Activated CD4-positive, alpha-beta T cell treated with anti-CD3 and anti-CD28 coated beads, Interleukin-2, amount 10 ng/mL, durations not matched to agents 7 days and 5 days (primary cell): ENCODE results near the gene SFTA2. TPM values are rescaled to one million over a fixed set of nuclear protein-coding genes. Genes with fewer than 3 reads are reported as not detected.
"Not testable (repeated sequence)": the region's sequence is repeated elsewhere in the genome, so short reads cannot be mapped to it uniquely, and the experiment has no call there.

Experiments used
- CTCF ChIA-PET: fragments of 350-600 bp; sonication (Branson Sonifier 250); formaldehyde crosslinking; loops from one replicate; lab custom pipeline; 2021; ENCODE audit warnings: antibody characterized with exemption; lab: Charles Lee
- POLR2A ChIA-PET: fragments of 350-600 bp; sonication (Branson Sonifier 250); formaldehyde crosslinking; loops from one replicate; lab custom pipeline; 2021; ENCODE audit warnings: antibody characterized with exemption; lab: Charles Lee
- DNase-seq: peaks from one replicate; pipeline ENCODE4 v3.0.0-alpha.2; 2020
- H3K27ac Mint-ChIP-seq: one replicate; pipeline ENCODE4 v1.8.0; 2021; ENCODE audit warnings: mild to moderate bottlenecking, moderate library complexity, mixed read lengths
- H3K27me3 Mint-ChIP-seq: one replicate; pipeline ENCODE4 v1.8.0; 2021; ENCODE audit warnings: mixed read lengths
- H3K36me3 Mint-ChIP-seq: one replicate; pipeline ENCODE4 v1.8.0; 2021; ENCODE audit warnings: low read depth, mixed read lengths
- H3K4me1 Mint-ChIP-seq: one replicate; pipeline ENCODE4 v1.8.0; 2021; ENCODE audit warnings: mixed read lengths
- H3K4me3 Mint-ChIP-seq: one replicate; pipeline ENCODE4 v1.8.0; 2021; ENCODE audit warnings: mild to moderate bottlenecking, moderate library complexity, mixed read lengths
- H3K9me3 Mint-ChIP-seq: one replicate; pipeline ENCODE4 v1.8.0; 2021; ENCODE audit warnings: mixed read lengths
- total RNA-seq, 2 experiments: library from RNA; stranded (reverse); gene quantifications; one replicate each; pipeline ENCODE4 v1.2.3, GENCODE V29; 2021

SFTA2 gene
- total RNA-seq, result not detected

DNA sequence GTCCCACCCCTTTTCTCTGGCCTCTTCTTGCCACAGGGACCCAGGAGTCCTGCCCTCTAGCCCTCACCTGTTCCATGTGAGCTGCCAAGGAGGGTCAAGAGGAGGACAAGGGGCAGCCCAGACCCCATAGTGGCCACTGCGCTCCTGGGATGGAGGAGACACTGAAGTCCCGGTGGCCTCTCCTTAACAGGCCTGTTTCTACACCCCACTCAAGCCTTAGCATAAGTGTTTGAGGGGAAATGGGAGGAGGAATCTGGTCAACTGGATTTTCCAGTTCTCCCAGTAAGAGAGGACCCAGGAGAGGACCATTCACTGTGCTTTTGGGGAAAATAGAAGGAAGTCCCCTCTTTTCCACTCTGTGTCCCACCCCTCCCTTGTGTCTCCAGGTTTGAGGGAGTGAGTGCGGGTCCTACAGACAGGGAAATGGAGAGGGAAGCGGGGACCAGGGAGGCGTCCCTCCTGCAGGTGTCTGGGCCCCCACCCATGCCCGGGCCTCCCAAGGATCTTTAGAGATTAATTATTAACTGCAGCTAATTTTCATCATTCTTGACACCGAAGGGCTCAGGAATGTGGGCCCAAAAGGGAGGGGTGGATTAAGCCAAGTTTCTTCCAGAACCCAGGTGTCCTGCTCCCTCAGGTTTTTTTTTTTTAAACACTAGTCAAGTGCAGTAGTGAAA is at the start of gene SFTA2:
TSS of gene SFTA2 (minus strand) at position 202 of the 677 bp plus-strand sequence. CDS start at position 128, 74 bp downstream.
- Mint-ChIP-seq H3K4me3 (no peak within 1 kb of the TSS), H3K9me3 (peaks cover 3% of the 10 kb centered on the region), H3K36me3 (peaks cover 10% of the 10 kb centered on the region), H3K4me1 (no peaks in the 10 kb centered on the region), H3K27me3 (peaks cover 8% of the 10 kb centered on the region), H3K27ac (no peak within 1 kb of the TSS)
- DNase-seq, result no peak
- ChIA-PET CTCF (interaction anchor here (0.9 to 1.1 kb wide), 2 partner anchors 8 to 13 kb away, joined by 3 read pairs; partner anchors contain the start of gene MUCL3), POLR2A (no interaction called here)

DNA sequence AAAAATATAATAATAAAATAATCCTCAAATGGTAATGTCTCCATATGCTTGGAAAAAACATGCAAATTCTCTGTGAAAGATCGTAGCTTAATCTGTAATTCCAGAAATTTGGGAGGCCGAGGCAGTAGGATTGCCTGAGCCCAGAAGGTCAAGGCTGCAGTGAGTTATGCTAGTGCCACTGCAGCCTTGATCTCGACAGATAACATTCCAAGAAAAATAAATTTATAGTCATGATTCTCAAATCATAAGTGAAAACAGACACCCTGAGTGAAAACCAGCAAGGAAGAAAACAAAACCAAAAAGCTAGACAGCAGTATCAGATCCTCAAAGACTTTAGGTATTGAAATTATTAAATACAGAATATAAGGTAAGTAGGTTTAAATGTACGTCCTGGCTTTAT is 47.7 kb upstream of the SFTA2 start:
- ChIA-PET POLR2A (no interaction called here), CTCF (interaction anchor here (1.0 kb wide), 1 partner anchor 9 kb away, joined by 3 read pairs; no protein-coding TSS in a partner anchor)
- Mint-ChIP-seq H3K4me3 (no peak overlapping the region), H3K9me3 (no peaks in the 10 kb centered on the region), H3K27ac (no peak overlapping the region), H3K36me3 (no peaks in the 10 kb centered on the region), H3K27me3 (peaks cover 30% of the 10 kb centered on the region), H3K4me1 (no peaks in the 10 kb centered on the region)
- DNase-seq, result no peak

DNA sequence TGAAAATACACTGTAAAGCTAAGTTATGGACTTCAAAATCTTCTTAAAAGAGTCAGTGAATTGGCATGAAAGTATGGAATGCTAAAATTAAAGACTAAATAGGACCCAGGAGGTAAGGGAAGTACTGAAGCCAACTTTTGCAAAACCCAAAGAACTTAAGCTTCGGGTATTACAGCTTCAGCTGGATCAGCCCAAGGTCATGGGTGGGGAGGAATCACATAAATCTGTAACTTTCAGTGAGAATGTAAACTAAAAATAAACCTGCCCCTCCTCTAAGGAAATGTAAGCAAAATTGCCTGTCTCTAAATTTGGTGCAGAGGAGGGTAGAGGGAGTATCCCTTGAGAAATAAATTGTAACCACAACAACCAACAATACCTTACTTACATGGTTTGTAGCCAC is 47.2 kb upstream of the SFTA2 start:
- Mint-ChIP-seq H3K4me3 (no peak overlapping the region), H3K27ac (no peak overlapping the region), H3K4me1 (no peaks in the 10 kb centered on the region), H3K36me3 (no peaks in the 10 kb centered on the region), H3K9me3 (no peaks in the 10 kb centered on the region), H3K27me3 (peaks cover 30% of the 10 kb centered on the region)
- ChIA-PET CTCF (interaction anchor here (1.0 to 1.2 kb wide), 2 partner anchors 10 to 100 kb away, joined by 3 read pairs; no protein-coding TSS in a partner anchor), POLR2A (no interaction called here)
- DNase-seq, result no peak

DNA sequence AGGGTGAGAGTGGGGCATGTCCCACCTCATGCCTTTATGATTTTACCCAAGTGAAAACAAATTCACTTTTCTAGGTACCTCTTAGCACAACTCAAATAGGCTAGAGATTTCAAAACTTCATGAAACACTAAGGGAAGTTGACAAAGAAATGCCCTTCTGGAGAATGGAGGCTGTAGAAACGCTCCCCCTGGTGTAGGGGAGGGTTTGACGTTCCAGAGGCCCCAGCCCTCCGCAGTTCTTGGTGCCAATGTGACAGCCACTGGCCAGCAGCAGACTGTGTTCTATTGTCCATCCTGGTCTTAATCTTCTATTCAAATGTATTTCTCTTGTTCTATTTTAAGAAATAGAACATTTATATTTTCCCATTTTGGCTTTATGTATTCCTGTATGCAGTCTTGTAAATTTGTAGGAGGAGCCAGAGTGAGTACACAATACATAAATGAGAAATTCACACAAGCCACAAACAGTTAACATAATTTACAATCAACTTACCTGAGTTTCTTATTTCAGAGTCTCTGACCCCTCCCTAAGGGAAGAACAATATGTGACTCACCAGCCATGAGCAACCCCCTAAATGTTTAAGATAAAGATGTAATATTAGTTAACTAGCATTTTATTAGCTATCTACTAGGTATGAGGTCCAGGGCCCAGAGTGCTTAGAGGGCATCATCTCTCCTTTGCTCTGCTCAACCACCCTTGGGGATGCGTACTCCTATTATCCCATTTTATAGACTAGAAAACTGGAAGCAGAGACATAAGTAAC is 42.7 kb upstream of the SFTA2 start:
- POLR2A ChIA-PET, result no interaction called here
- Mint-ChIP-seq H3K9me3 (no peaks in the 10 kb centered on the region), H3K4me1 (no peaks in the 10 kb centered on the region), H3K27ac (no peak overlapping the region), H3K27me3 (peaks cover 19% of the 10 kb centered on the region), H3K36me3 (no peaks in the 10 kb centered on the region), H3K4me3 (no peak overlapping the region)
- no peak for DNase-seq
- CTCF ChIA-PET, result interaction anchor here (0.6 kb wide), 1 partner anchor 524 kb away, joined by 3 read pairs; no protein-coding TSS in a partner anchor

DNA sequence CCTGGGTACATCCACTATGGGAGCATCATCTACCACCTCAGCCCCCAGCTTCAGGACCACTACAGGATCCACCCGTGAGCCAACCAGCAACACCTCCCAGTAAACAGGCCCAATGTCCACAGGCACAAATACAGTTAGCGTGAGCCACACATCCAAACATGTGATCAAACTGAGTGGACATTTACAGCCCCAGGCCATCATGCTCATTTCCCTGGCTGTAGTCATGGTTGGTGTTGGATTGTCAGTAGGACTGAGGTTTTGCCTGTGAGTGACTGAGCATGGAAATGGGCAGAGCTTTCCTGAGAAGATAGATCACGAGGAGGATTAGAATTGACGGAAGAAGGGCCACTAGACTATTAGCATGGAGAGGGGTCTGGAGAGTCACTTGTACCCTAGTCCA is 40.8 kb upstream of the SFTA2 start:
- H3K9me3 Mint-ChIP-seq, result no peaks in the 10 kb centered on the region
- POLR2A ChIA-PET, result no interaction called here
- CTCF ChIA-PET, result interaction anchor here (0.8 to 1.5 kb wide), 3 partner anchors 9 to 14 kb away, joined by 3 read pairs; no protein-coding TSS in a partner anchor
- no peak for DNase-seq
- H3K27ac Mint-ChIP-seq, result no peak overlapping the region
- no peaks in the 10 kb centered on the region for H3K36me3 Mint-ChIP-seq
- H3K4me3 Mint-ChIP-seq, result no peak overlapping the region
- H3K27me3 Mint-ChIP-seq, result peaks cover 8% of the 10 kb centered on the region
- H3K4me1 Mint-ChIP-seq, result no peaks in the 10 kb centered on the region

DNA sequence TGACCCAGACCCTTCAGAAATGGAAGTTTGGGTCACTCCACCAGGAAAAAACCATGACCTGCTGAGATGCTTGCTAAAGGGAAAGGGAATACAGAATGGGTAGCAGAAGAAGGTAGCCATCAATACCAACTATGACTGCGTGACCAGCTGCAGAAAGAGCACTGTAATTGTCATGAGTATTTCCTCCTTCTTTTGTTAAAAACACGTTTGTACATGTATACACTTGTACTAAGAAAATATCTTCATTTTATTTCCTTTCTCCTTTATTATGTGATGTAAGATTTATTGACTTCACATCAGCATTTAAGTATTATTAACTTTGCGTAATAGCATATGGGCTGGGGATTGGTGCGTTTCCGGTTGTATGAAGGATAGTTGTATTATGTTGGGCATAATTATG is 39.0 kb upstream of the SFTA2 start:
- H3K9me3 Mint-ChIP-seq, result no peaks in the 10 kb centered on the region
- POLR2A ChIA-PET, result no interaction called here
- H3K27ac Mint-ChIP-seq, result no peak overlapping the region
- CTCF ChIA-PET, result no interaction called here
- H3K27me3 Mint-ChIP-seq, result peaks cover 10% of the 10 kb centered on the region
- no peak overlapping the region for H3K4me3 Mint-ChIP-seq
- no peaks in the 10 kb centered on the region for H3K4me1 Mint-ChIP-seq
- DNase-seq, result no peak
- H3K36me3 Mint-ChIP-seq, result no peaks in the 10 kb centered on the region

DNA sequence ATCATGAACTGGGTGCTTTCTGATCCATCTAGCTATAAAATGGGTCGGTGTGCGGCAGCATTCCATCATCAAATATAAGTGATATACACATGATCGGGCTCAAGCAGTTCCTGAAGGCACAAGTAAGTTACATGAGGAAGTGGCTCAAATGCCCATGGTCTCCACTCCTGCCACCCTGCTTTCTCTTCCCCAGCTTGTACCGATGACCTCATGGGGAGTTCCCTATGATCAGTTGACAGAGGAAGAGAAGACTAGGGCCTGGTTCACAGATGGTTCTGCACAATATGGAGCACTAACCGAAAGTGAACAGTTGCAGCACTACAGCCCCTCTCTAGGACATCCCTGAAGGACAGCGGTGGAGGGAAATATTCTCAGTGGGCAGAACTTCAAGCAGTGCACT is 37.2 kb upstream of the SFTA2 start:
- H3K27ac Mint-ChIP-seq, result not testable (repeated sequence)

DNA sequence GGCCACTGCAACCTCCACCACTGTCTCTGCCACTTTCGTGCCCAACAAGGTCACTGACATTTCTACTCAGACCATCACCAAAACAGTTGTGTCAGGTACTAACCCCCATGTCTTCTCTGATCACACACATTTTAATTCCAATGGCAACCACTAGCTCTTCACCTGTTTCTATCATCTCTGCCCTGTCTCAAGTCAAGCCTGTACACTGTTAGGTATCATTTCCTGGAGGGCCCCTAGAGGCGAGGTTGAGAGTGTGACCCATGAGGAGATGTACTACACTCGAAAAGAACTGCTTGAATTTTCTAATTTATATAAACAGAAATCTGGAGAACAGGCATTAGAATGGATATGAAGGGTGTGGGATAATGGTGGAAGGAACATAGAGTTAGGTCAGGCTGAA is 34.2 kb upstream of the SFTA2 start:
- POLR2A ChIA-PET, result no interaction called here
- no peak overlapping the region for H3K27ac Mint-ChIP-seq

More for the DNA sequence above, 37.2 kb upstream of the SFTA2 start:
- Mint-ChIP-seq H3K4me1 (peaks cover 12% of the 10 kb centered on the region), H3K27me3 (peaks cover 16% of the 10 kb centered on the region)
- H3K36me3 Mint-ChIP-seq, H3K4me3 Mint-ChIP-seq, POLR2A ChIA-PET, H3K9me3 Mint-ChIP-seq, DNase-seq: not testable (repeated sequence)
- CTCF ChIA-PET, result interaction anchor here (0.6 to 0.8 kb wide), 2 partner anchors 38 to 46 kb away, joined by 3 read pairs; no protein-coding TSS in a partner anchor

DNA sequence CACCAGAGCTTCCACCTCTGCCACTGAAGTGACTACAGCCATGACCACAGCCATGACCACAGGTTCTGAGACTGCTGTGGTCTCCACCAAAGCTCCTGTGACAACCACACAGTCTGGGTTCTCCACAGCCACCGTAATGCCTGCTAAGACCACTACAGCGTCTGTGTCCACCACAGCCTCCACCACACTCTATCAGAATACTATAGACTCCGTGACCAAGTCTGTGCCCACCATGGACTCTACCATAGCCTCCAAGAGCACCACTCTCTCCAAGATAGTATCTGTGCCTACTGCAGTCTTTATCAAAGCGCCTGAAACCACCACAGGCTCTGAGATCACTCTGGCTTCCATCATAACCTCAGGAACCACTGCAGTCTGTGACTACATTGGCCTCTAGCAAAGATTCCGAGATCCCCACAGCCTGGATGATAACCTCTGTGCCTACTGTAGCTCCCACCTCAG is 33.2 kb upstream of the SFTA2 start:
- POLR2A ChIA-PET, result no interaction called here
- Mint-ChIP-seq H3K36me3 (no peaks in the 10 kb centered on the region), H3K9me3 (no peaks in the 10 kb centered on the region), H3K27me3 (peaks cover 26% of the 10 kb centered on the region), H3K27ac (no peak overlapping the region), H3K4me3 (no peak overlapping the region), H3K4me1 (peaks cover 21% of the 10 kb centered on the region)
- DNase-seq, result no peak
- CTCF ChIA-PET, result interaction anchor here (0.7 to 1.4 kb wide), 3 partner anchors 10 to 103 kb away, joined by 3 to 5 read pairs (median 3); no protein-coding TSS in a partner anchor

More for the DNA sequence above, 34.2 kb upstream of the SFTA2 start:
- DNase-seq, result no peak
- H3K27me3 Mint-ChIP-seq, result peaks cover 22% of the 10 kb centered on the region
- no peaks in the 10 kb centered on the region for H3K36me3 Mint-ChIP-seq
- H3K9me3 Mint-ChIP-seq, result no peaks in the 10 kb centered on the region
- H3K4me3 Mint-ChIP-seq, result no peak overlapping the region
- CTCF ChIA-PET, result interaction anchor here (0.6 kb wide), 1 partner anchor 321 kb away, joined by 3 read pairs; no protein-coding TSS in a partner anchor
- peaks cover 21% of the 10 kb centered on the region for H3K4me1 Mint-ChIP-seq

DNA sequence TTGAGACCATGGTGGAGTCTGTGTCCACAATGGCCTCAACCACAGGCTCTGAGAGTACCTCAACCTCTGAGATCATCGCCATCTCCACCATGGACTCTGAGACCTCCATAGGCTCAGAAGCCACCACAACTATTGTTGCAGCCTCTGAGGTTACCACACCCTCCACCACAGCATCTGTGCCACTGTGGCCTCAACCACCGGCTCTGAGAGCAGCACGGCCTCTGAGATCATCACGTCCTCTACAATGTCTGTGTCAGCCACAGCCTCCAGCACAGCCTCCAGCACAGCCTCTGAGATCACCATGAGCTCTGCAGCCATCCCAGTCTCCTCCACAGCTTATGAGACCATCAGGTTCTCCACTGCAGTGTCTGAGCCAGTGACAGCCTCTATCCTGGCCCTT is 32.1 kb upstream of the SFTA2 start:
- no peak overlapping the region for H3K4me3 Mint-ChIP-seq
- POLR2A ChIA-PET, result interaction anchor here (0.5 kb wide), 1 partner anchor 98 kb away, joined by 3 read pairs; no protein-coding TSS in a partner anchor
- DNase-seq, result peak; percentile 41
- H3K4me1 Mint-ChIP-seq, result peaks cover 21% of the 10 kb centered on the region
- H3K27ac Mint-ChIP-seq, result peak overlapping the region; percentile 16
- peaks cover 33% of the 10 kb centered on the region for H3K27me3 Mint-ChIP-seq
- CTCF ChIA-PET, result interaction anchor here (0.6 kb wide), 1 partner anchor 227 kb away, joined by 3 read pairs; no protein-coding TSS in a partner anchor
- H3K9me3 Mint-ChIP-seq, result no peaks in the 10 kb centered on the region
- no peaks in the 10 kb centered on the region for H3K36me3 Mint-ChIP-seq

DNA sequence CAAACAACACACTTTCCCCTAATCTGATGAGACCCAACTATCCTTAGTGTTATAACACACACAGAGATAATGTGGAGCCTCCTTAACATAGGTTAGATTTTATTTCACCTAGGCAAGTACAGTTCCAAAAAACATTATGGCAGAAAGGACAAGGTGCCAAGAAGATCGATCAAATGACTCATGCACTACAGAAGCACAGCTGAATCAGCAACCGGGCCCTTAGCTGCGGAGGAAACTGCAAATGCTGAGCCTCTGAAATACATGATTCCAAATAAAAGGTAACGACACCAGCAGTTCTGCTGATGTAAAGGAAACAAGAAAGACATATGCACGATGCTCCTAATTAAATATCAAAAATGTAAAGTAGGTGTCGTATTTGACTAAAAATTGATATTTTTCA is 31.7 kb upstream of the SFTA2 start:
- POLR2A ChIA-PET, result interaction anchor here (0.5 kb wide), 1 partner anchor 98 kb away, joined by 3 read pairs; no protein-coding TSS in a partner anchor
- Mint-ChIP-seq H3K4me1 (peaks cover 21% of the 10 kb centered on the region), H3K9me3 (no peaks in the 10 kb centered on the region), H3K36me3 (no peaks in the 10 kb centered on the region), H3K4me3 (no peak overlapping the region), H3K27ac (no peak overlapping the region), H3K27me3 (peaks cover 35% of the 10 kb centered on the region)
- DNase-seq, result no peak
- CTCF ChIA-PET, result no interaction called here

DNA sequence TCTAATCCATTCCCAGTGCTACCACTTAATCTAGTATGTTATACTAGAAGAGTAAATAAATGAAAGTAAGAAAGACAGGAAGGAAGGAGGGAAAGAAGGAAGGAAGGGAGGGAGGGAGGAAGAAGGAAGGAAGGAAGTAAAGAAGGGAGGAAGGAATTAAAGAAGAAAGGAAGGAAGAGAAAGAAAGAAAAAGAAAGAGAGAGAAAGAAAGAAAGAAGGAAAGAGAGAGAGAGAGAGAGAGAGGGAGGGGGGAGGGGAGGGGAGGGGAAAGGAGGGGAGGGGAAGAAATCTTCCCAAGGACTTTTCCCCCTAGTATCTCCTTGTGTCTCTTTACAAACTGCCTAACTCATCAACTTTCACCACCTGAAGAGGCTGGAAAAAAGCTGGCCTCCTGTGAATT is 30.7 kb upstream of the SFTA2 start:
- H3K4me3 Mint-ChIP-seq, result no peak overlapping the region
- no peaks in the 10 kb centered on the region for H3K9me3 Mint-ChIP-seq
- ChIA-PET CTCF (no interaction called here), POLR2A (no interaction called here)
- no peak overlapping the region for H3K27ac Mint-ChIP-seq
- peaks cover 42% of the 10 kb centered on the region for H3K27me3 Mint-ChIP-seq
- no peak for DNase-seq
- H3K4me1 Mint-ChIP-seq, result peaks cover 21% of the 10 kb centered on the region
- no peaks in the 10 kb centered on the region for H3K36me3 Mint-ChIP-seq
